Femur (tissue), 1 donor: ENCODE data around the gene ANKMY1.

Experiments used
- DNase-seq: peaks from one replicate; pipeline ENCODE4 v3.0.0-alpha.2; 2017

Gene ANKMY1

GRCh38 chr2:240431661-240432424 lies 125.9 kb downstream of the ANKMY1 start:
- no peak for DNase-seq

- no peak for DNase-seq
Observed at GRCh38 chr2:240431271-240431660, 126.5 kb downstream of the ANKMY1 start.

GRCh38 chr2:240430595-240430994 lies 127.2 kb downstream of the ANKMY1 start:
- no peak for DNase-seq

GRCh38 chr2:240429872-240430491 lies 127.8 kb downstream of the ANKMY1 start:
- peak; percentile 17 for DNase-seq
